ENCODE measurements around the gene SLC7A9.

DNA sequence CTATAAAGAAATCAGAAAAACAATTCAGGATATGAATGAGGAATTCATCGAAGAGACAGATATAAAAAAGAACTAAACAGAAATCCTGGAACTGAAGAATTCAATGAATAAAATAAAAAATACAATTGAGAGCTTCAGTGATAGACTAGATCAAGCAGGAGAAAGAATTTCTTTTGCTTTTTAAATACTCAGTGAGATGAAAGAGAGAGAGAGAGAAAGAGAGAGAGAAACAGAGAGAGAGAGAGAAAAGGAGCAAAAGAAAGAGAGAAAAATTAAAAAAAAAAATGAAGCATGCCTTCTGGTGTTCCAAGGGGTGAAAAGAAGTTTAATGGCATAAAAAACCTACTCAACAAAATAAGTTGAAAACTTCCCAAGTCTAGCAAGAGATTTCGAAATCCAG is 22.0 kb upstream of the SLC7A9 start:
- no peak for TF ChIP-seq POLR2AphosphoS5 (IDR thresholded peaks at IDR 0.05; ENCODE audit: low read depth, low read length)
- no peak for TF ChIP-seq TAF1 (IDR thresholded peaks at IDR 0.05; ENCODE audit: borderline replicate concordance, insufficient read depth, low read length)
- no peak for TF ChIP-seq REST (IDR thresholded peaks at IDR 0.05; ENCODE audit: insufficient read depth in 1 of 2, low read depth in 2 of 2, low read length in 2 of 2)
